ENCODE data around the gene SREBF2. TPM values are rescaled to one million over a fixed set of nuclear protein-coding genes. Genes with fewer than 3 reads are reported as not detected.

Gene SREBF2
- total and polyA plus RNA-seq, 2 of the 13 experiments (the other 11 are each of a cell fraction or from before 2014, with no cell fraction given), result 53.8 to 72.6 TPM

DNA sequence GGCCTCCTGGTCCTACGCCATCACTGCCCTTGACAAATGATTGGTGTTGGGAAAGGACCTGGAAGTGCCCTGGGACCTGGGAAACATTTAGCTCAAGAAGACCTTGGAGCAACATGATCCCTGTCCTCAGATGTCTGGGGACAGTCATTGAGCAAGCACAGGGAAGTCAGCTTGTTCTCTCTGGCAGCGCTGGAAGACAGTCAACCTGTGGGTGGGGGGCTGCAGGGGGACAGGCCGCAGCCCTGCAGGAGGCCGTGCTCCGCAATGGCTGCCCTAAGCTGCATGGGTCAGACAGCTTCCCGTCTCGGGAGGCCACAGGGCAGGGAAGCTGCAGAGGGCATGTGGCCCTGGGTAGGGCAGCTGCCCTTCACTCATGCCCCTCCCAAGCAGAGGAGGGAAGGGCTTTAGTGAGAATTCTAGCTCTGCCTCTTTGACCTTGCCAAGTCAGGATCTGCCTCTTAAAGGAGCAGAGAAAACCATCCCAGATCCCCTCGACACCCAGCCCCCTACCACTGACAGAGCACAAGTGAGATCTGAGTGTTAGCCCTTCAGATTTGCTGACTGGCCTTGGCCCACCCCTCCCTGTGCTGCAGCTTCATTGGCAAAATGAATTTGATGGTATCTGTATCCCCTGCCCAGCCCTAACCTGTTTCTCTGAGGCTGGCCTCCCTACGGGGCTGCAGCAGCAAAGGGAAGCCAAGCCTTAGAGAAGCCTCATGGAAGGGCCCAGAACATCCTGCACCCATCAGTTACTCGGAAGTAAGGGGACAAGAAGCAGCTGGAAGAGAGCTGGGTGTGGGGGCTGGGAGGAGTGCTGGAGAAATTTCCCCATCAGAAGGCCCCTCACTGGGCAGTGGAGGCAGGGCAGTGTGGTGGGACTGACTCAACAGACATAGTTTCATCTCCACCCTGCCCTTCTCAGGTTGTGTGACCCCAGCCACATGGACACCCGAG, 6.2 kb upstream of the SREBF2 start:
- no peaks in the 10 kb centered on the region for H3K9me3 ChIP-seq (ENCODE audit: low read length)
- in situ Hi-C loops (cut with HindIII; ENCODE audit: extremely low pct_ligation_motif_present, low pct_unique_long_range_greater_than_20kb), result no loop called here
- H3K36me3 ChIP-seq (replicated peaks in 1 of 2; ENCODE audit: control insufficient read depth in 1 of 2, insufficient read depth in 2 of 2, low read length in 2 of 2), result peaks cover 1 to 18% of the 10 kb centered on the region in 2 experiments; a peak in 1 of 5 replicates
- no peaks in the 10 kb centered on the region for H3K27me3 ChIP-seq (ENCODE audit: control insufficient read depth in 1 of 2, insufficient read depth in 2 of 2, low read length in 2 of 2)
- peak overlapping the region; percentile 28 for H3K27ac ChIP-seq (ENCODE audit: extremely low read length, insufficient read depth, low read length)
- POLR2A ChIA-PET, result interaction anchor here (1.5 to 3.1 kb wide), 2 partner anchors 26 to 27 kb away, joined by 3 to 13 read pairs; partner anchors contain the start of gene CCDC134
- H3K4me3 ChIP-seq (replicated peaks in 1 of 3; ENCODE audit: insufficient read depth in 1 of 3, low read depth in 2 of 3, low read length in 3 of 3), result no peak overlapping the region
- H2AFZ ChIP-seq (ENCODE audit: low read length), result no peak overlapping the region
- no peak overlapping the region for H3K4me2 ChIP-seq (ENCODE audit: low read depth, low read length)
- whole genome bisulfite sequencing (ENCODE audit: low lambda C conversion rate), result 96% methylated on average over 9 of the region's 11 CpGs
- BruUV-seq (replicated peaks), result no TSS peak
- H4K20me1 ChIP-seq (ENCODE audit: insufficient read depth, low read length), result no peaks in the 10 kb centered on the region
- intact Hi-C loops (cut with micrococcal nuclease; ENCODE audit: unreplicated experiment), result no loop called here
- CTCF ChIA-PET (ENCODE audit: low intra/inter-chr PET ratio, low total read pairs), result no interaction called here
- no peak overlapping the region for H3K9ac ChIP-seq (ENCODE audit: insufficient read depth, low read depth, low read length)
- H3K4me1 ChIP-seq (ENCODE audit: insufficient read depth, low read length), result peaks cover 17% of the 10 kb centered on the region
- no peaks in the 10 kb centered on the region for H3K79me2 ChIP-seq (ENCODE audit: insufficient read depth, low read length)
- no peak for FAIRE-seq
- no peak for ATAC-seq
- TF ChIP-seq ZNF44 (CRISPR knock-in tag; IDR thresholded peaks at IDR 0.05), result no peak
- no peak for DNase-seq (ENCODE audit: low spot score)

- ChIA-PET POLR2A (interaction anchor here (3.1 kb wide), 1 partner anchor 28 kb away, joined by 13 read pairs; the partner anchor contains the start of gene CCDC134), CTCF (ENCODE audit: low intra/inter-chr PET ratio, low total read pairs) (no interaction called here)
- H3K4me3 ChIP-seq (replicated peaks in 1 of 3; ENCODE audit: insufficient read depth in 1 of 3, low read depth in 2 of 3, low read length in 3 of 3), result no peak overlapping the region
- no TSS peak for BruUV-seq (replicated peaks)
- ATAC-seq (no peak), FAIRE-seq (no peak), DNase-seq (ENCODE audit: low spot score) (no peak)
- H4K20me1 ChIP-seq (ENCODE audit: insufficient read depth, low read length), result no peaks in the 10 kb centered on the region
- H3K4me2 ChIP-seq (ENCODE audit: low read depth, low read length), result no peak overlapping the region
- H2AFZ ChIP-seq (ENCODE audit: low read length), result no peak overlapping the region
- TF ChIP-seq RNF219 (CRISPR knock-in tag; IDR thresholded peaks at IDR 0.05) (no peak), ZNF781 (CRISPR knock-in tag; IDR thresholded peaks at IDR 0.05; ENCODE audit: borderline replicate concordance, not compliant biosample characterization) (no peak)
- intact Hi-C loops (cut with micrococcal nuclease; ENCODE audit: unreplicated experiment) (no loop called here), in situ Hi-C loops (cut with HindIII; ENCODE audit: extremely low pct_ligation_motif_present, low pct_unique_long_range_greater_than_20kb) (no loop called here)
- no peak overlapping the region for H3K27ac ChIP-seq (ENCODE audit: extremely low read length, insufficient read depth, low read length)
- H3K9me3 ChIP-seq (ENCODE audit: low read length), result no peaks in the 10 kb centered on the region
- 100% methylated on average over 5 of the region's 6 CpGs for WGBS (ENCODE audit: low lambda C conversion rate)
- H3K79me2 ChIP-seq (ENCODE audit: insufficient read depth, low read length), result peaks cover 2% of the 10 kb centered on the region
- no peaks in the 10 kb centered on the region for H3K27me3 ChIP-seq (ENCODE audit: control insufficient read depth in 1 of 2, insufficient read depth in 2 of 2, low read length in 2 of 2)
- peaks cover 0 to 18% of the 10 kb centered on the region in 2 experiments; a peak in 1 of 5 replicates for H3K36me3 ChIP-seq (replicated peaks in 1 of 2; ENCODE audit: control insufficient read depth in 1 of 2, insufficient read depth in 2 of 2, low read length in 2 of 2)
- peaks cover 24% of the 10 kb centered on the region for H3K4me1 ChIP-seq (ENCODE audit: insufficient read depth, low read length)
- no peak overlapping the region for H3K9ac ChIP-seq (ENCODE audit: insufficient read depth, low read depth, low read length)
Measured at GRCh38 chr22:41827671-41828070, 5.2 kb upstream of the SREBF2 start.

Measured in HepG2 (cell line).